Activated CD8-positive, alpha-beta T cell treated with anti-CD3 and anti-CD28 coated beads for 36 hours (primary cell): ENCODE data around the gene GSG1. TPM values are rescaled to one million over a fixed set of nuclear protein-coding genes. Genes with fewer than 3 reads are reported as not detected.

Source experiments
- ATAC-seq: fragments of 200-7000 bp; cut with Tn5 transposase; one replicate; pipeline ENCODE4 v1.10.0; 2021; ENCODE audit warnings: mild to moderate bottlenecking, moderate library complexity
- CTCF ChIA-PET: fragments of 350-600 bp; sonication (Branson Sonifier 250); formaldehyde crosslinking; loops from one replicate; lab custom pipeline; 2021; ENCODE audit warnings: antibody characterized with exemption; lab: Charles Lee
- POLR2A ChIA-PET: fragments of 350-600 bp; sonication (Branson Sonifier 250); formaldehyde crosslinking; loops from one replicate; lab custom pipeline; 2021; ENCODE audit warnings: antibody characterized with exemption; lab: Charles Lee
- DNase-seq: peaks from one replicate; pipeline ENCODE4 v3.0.0-alpha.2; 2020
- H3K27ac Mint-ChIP-seq: one replicate; pipeline ENCODE4 v1.8.0; 2021; ENCODE audit warnings: mild to moderate bottlenecking, mixed read lengths
- H3K27me3 Mint-ChIP-seq: one replicate; pipeline ENCODE4 v1.8.0; 2021; ENCODE audit warnings: mixed read lengths
- H3K36me3 Mint-ChIP-seq: one replicate; pipeline ENCODE4 v1.8.0; 2021; ENCODE audit warnings: low read depth, mixed read lengths
- H3K4me1 Mint-ChIP-seq: one replicate; pipeline ENCODE4 v1.8.0; 2021; ENCODE audit warnings: low read depth, mixed read lengths
- H3K4me3 Mint-ChIP-seq: one replicate; pipeline ENCODE4 v1.8.0; 2021; ENCODE audit warnings: mild to moderate bottlenecking, moderate library complexity, mixed read lengths
- H3K9me3 Mint-ChIP-seq: one replicate; pipeline ENCODE4 v1.8.0; 2021; ENCODE audit warnings: mixed read lengths
- intact Hi-C: fragments of 100-400 bp; cut with micrococcal nuclease; formaldehyde crosslinking; loops from one replicate; pipeline ENCODE4 v1.10.0; 2022
- total RNA-seq, 2 experiments: library from RNA; stranded (reverse); gene quantifications; one replicate each; pipeline ENCODE4 v1.2.3, GENCODE V29; 2021
- TF ChIP-seq, protein P1 (sequence below): fragments of 200-600 bp; IDR thresholded peaks from one replicate; pipeline ENCODE4 v1.8.0; 2022; ENCODE audit warnings: antibody characterized with exemption, mild to moderate bottlenecking

GSG1 gene
- total RNA-seq, 2 experiments from 2014 or later: not detected

GRCh38 chr12:13148485-13148847 lies 45.0 kb upstream of the GSG1 start:
- intact Hi-C loops: no loop called here
- no peaks in the 10 kb centered on the region for H3K27me3 Mint-ChIP-seq
- no peak overlapping the region for H3K4me3 Mint-ChIP-seq
- ChIA-PET POLR2A (no interaction called here), CTCF (interaction anchor here (1.3 to 2.3 kb wide), 2 partner anchors 46 to 63 kb away, joined by 3 to 9 read pairs; no protein-coding TSS in a partner anchor)
- no peak overlapping the region for H3K27ac Mint-ChIP-seq
- ATAC-seq (no peak), DNase-seq (no peak)
- H3K4me1 Mint-ChIP-seq: peaks cover 15% of the 10 kb centered on the region
- TF ChIP-seq, protein P1, sequence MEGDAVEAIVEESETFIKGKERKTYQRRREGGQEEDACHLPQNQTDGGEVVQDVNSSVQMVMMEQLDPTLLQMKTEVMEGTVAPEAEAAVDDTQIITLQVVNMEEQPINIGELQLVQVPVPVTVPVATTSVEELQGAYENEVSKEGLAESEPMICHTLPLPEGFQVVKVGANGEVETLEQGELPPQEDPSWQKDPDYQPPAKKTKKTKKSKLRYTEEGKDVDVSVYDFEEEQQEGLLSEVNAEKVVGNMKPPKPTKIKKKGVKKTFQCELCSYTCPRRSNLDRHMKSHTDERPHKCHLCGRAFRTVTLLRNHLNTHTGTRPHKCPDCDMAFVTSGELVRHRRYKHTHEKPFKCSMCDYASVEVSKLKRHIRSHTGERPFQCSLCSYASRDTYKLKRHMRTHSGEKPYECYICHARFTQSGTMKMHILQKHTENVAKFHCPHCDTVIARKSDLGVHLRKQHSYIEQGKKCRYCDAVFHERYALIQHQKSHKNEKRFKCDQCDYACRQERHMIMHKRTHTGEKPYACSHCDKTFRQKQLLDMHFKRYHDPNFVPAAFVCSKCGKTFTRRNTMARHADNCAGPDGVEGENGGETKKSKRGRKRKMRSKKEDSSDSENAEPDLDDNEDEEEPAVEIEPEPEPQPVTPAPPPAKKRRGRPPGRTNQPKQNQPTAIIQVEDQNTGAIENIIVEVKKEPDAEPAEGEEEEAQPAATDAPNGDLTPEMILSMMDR: no peak
- H3K36me3 Mint-ChIP-seq: no peaks in the 10 kb centered on the region
- H3K9me3 Mint-ChIP-seq: no peaks in the 10 kb centered on the region

- Mint-ChIP-seq H3K27me3 (no peaks in the 10 kb centered on the region), H3K36me3 (no peaks in the 10 kb centered on the region), H3K9me3 (no peaks in the 10 kb centered on the region), H3K4me1 (peaks cover 15% of the 10 kb centered on the region), H3K27ac (no peak overlapping the region), H3K4me3 (no peak overlapping the region)
- POLR2A ChIA-PET: interaction anchor here (1.7 kb wide), 1 partner anchor 17 kb away, joined by 3 read pairs; no protein-coding TSS in a partner anchor
- intact Hi-C loops: no loop called here
- DNase-seq (no peak), ATAC-seq (no peak)
- CTCF ChIA-PET: interaction anchor here (2.3 kb wide), 1 partner anchor 64 kb away, joined by 9 read pairs; no protein-coding TSS in a partner anchor
- TF ChIP-seq, protein P1: no peak
These were observed 44.4 kb upstream of the GSG1 start for GRCh38 chr12:13147688-13148484.

DNA sequence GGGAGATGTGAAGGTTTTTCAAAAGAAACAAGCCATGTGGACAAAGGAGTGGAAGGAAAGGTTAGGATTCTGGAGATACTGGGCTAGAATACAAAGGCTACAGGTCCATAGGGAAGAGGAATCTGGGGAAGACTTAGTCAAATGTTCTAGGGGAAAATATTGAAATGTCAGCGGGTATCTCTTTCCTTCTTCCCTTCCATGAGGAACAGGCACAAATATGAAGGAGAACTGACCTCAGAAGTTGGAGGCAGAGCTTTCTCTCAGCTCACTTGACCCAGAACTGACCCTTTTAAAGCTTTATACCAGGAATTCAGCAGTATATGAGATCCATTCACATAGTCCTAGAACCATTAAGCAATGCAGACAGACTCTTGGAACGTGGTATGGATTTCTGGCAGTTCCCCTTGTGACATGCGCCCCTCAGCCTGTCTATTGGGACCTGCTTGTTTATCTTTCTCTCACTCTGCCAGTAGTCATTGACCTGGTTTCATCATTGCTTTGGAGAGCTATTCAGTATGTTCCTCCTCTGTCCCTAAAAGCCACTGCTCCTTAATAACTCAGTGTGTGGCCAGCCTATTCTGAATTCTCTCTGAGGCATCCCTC lies 43.0 kb upstream of the GSG1 start:
- ChIA-PET CTCF (interaction anchor here (0.7 kb wide), 1 partner anchor 14 kb away, joined by 3 read pairs; no protein-coding TSS in a partner anchor), POLR2A (interaction anchor here (1.7 kb wide), 1 partner anchor 19 kb away, joined by 3 read pairs; no protein-coding TSS in a partner anchor)
- Mint-ChIP-seq H3K4me1 (peaks cover 15% of the 10 kb centered on the region), H3K4me3 (no peak overlapping the region), H3K27me3 (no peaks in the 10 kb centered on the region), H3K27ac (no peak overlapping the region), H3K9me3 (no peaks in the 10 kb centered on the region), H3K36me3 (no peaks in the 10 kb centered on the region)
- intact Hi-C loops: no loop called here
- TF ChIP-seq, protein P1: no peak
- no peak for ATAC-seq
- DNase-seq: no peak

GRCh38 chr12:13144266-13144828 lies 40.9 kb upstream of the GSG1 start:
- H3K4me3 Mint-ChIP-seq: no peak overlapping the region
- peaks cover 15% of the 10 kb centered on the region for H3K4me1 Mint-ChIP-seq
- POLR2A ChIA-PET: no interaction called here
- CTCF ChIA-PET: no interaction called here
- no peak overlapping the region for H3K27ac Mint-ChIP-seq
- no peaks in the 10 kb centered on the region for H3K36me3 Mint-ChIP-seq
- intact Hi-C loops: no loop called here
- no peaks in the 10 kb centered on the region for H3K27me3 Mint-ChIP-seq
- DNase-seq (peak; percentile 15), ATAC-seq (peak; percentile 61)
- H3K9me3 Mint-ChIP-seq: no peaks in the 10 kb centered on the region
- TF ChIP-seq, protein P1: no peak
